K562 treated with DMSO at 1 percent for 12 hours (cell line): ENCODE results near the gene NUDT11. TPM values are rescaled to one million over a fixed set of nuclear protein-coding genes. Genes with fewer than 3 reads are reported as not detected.

Source experiments
- total RNA-seq: library from RNA; unstranded; fragments of 300-600 nt; gene quantifications from 2 replicates; pipeline ENCODE4 v1.2.3, GENCODE V29; 2022; ENCODE audit not compliant: insufficient read depth

Gene NUDT11
- not detected in 2 replicates for total RNA-seq

DNA sequence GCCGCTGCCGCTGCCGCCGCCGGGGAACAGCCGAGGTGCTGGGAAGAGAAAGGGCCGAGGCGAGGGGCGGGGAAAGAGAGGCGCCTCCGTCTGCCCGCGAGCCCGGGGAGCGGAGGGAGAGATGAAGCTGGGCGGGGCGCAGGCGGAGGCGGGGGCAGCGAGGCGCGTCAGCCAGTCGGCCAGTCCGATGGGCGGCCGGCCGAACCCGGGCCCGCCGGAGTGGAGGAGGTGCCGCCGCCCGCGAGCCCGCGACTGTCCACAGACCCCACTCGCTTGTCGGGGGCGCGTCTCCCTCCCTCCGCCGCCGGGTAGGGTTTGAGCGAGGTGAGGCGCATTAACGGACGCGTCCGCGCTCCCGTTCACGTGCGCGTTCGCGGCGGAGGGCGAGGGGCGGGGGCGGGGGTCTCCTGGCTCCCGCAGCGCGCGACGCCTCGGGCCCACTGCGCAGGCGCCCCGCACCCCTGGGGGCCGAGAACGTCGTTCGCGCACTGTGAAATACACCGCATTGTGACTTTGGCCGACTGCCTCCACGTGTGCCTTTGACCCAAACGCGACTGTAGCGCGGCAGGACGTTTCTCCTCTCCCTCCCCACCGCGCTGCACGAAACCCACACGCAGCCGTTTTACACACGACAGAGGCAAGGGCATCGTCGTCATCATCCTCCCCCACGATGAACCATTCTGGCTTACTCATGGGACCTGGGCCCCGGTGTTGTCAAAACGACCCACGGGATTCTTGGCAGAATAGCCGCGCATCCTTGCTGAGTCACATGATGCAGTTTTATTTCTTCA, at the start of gene NUDT11:
Gene NUDT11, minus strand, starts transcription at position 92 of the 791 bp plus-strand sequence. CDS start 148 bp downstream, outside the sequence.

Other genes starting within 250 kb of the NUDT11 start
- not detected in 2 replicates for gene NUDT10, start 163.8 kb downstream of the NUDT11 start, total RNA-seq
- gene CENPVL3, start 122.3 kb upstream of the NUDT11 start, total RNA-seq, result not detected in 2 replicates
- not detected in 2 replicates for gene CENPVL2, start 186.2 kb upstream of the NUDT11 start, total RNA-seq
- not detected in 2 replicates for gene CENPVL1, start 213.9 kb upstream of the NUDT11 start, total RNA-seq
- gene GSPT2, start 246.8 kb upstream of the NUDT11 start, total RNA-seq, result 1.5 and 6.6 TPM in 2 replicates